ENCODE data around the gene AATK. TPM values are rescaled to one million over a fixed set of nuclear protein-coding genes. Genes with fewer than 3 reads are reported as not detected.

The AATK gene
- polyA plus RNA-seq, 1 donor (not counting 4 experiments of a cell fraction or from before 2014, with no cell fraction given): 0.16 TPM

GRCh38 chr17:81170727-81171494 lies 4.9 kb upstream of the AATK start:
- H3K79me2 ChIP-seq (ENCODE audit: control insufficient read depth, insufficient read depth, low read length): no peaks in the 10 kb centered on the region
- H3K4me1 ChIP-seq (ENCODE audit: control insufficient read depth, extremely low read depth, insufficient read depth, low read length): no peaks in the 10 kb centered on the region
- FAIRE-seq (no peak), DNase-seq (ENCODE audit: low read depth, low spot score) (no peak)
- no peaks in the 10 kb centered on the region for H4K20me1 ChIP-seq (ENCODE audit: control insufficient read depth, extremely low read depth, insufficient read depth, low read length)
- H3K27me3 ChIP-seq (ENCODE audit: control insufficient read depth, extremely low read depth, insufficient read depth, low read length): peaks cover 16% of the 10 kb centered on the region
- dilution Hi-C loops (cut with MboI; ENCODE audit: extremely low pct_ligation_motif_present, low sequenced_read_pairs): no loop called here
- H3K9me1 ChIP-seq (ENCODE audit: control insufficient read depth, extremely low read depth, insufficient read depth, low read length): no peaks in the 10 kb centered on the region
- no peak overlapping the region for H3K4me2 ChIP-seq (ENCODE audit: control insufficient read depth, extremely low read depth, insufficient read depth, low read depth, low read length)
- TF ChIP-seq, protein P1, sequence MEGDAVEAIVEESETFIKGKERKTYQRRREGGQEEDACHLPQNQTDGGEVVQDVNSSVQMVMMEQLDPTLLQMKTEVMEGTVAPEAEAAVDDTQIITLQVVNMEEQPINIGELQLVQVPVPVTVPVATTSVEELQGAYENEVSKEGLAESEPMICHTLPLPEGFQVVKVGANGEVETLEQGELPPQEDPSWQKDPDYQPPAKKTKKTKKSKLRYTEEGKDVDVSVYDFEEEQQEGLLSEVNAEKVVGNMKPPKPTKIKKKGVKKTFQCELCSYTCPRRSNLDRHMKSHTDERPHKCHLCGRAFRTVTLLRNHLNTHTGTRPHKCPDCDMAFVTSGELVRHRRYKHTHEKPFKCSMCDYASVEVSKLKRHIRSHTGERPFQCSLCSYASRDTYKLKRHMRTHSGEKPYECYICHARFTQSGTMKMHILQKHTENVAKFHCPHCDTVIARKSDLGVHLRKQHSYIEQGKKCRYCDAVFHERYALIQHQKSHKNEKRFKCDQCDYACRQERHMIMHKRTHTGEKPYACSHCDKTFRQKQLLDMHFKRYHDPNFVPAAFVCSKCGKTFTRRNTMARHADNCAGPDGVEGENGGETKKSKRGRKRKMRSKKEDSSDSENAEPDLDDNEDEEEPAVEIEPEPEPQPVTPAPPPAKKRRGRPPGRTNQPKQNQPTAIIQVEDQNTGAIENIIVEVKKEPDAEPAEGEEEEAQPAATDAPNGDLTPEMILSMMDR (optimal IDR thresholded peaks at IDR 0.05 in 1 of 3, IDR thresholded peaks at IDR 0.05 in 1 of 3, conservative IDR thresholded peaks at IDR 0.05 in 1 of 3; ENCODE audit: extremely low read depth in 1 of 3, insufficient read depth in 2 of 3, low read length in 3 of 3): no peak
- TF ChIP-seq EZH2 (IDR thresholded peaks at IDR 0.05; ENCODE audit: low read length): no peak
- H2AFZ ChIP-seq (ENCODE audit: control insufficient read depth, low read length): no peak overlapping the region
- no peak overlapping the region for H3K9ac ChIP-seq (ENCODE audit: control insufficient read depth, extremely low read depth, insufficient read depth, low read length)
- H3K9me3 ChIP-seq (ENCODE audit: control insufficient read depth, low read depth, low read length): peaks cover 3% of the 10 kb centered on the region
- no peak overlapping the region for H3K27ac ChIP-seq (ENCODE audit: control insufficient read depth, insufficient read depth, low read length)
- no peak overlapping the region for H3K4me3 ChIP-seq (ENCODE audit: control insufficient read depth in 2 of 3, extremely low read depth in 1 of 3, insufficient read depth in 2 of 3, low read depth in 1 of 3, low read length in 3 of 3)
- no peaks in the 10 kb centered on the region for H3K36me3 ChIP-seq (ENCODE audit: control insufficient read depth in 2 of 2, extremely low read depth in 1 of 2, insufficient read depth in 2 of 2, low read length in 2 of 2)

- no peaks in the 10 kb centered on the region for H3K79me2 ChIP-seq (ENCODE audit: control insufficient read depth, insufficient read depth, low read length)
- no peak for FAIRE-seq
- H2AFZ ChIP-seq (ENCODE audit: control insufficient read depth, low read length): no peak overlapping the region
- no peak overlapping the region for H3K4me2 ChIP-seq (ENCODE audit: control insufficient read depth, extremely low read depth, insufficient read depth, low read depth, low read length)
- peaks cover 26% of the 10 kb centered on the region for H3K27me3 ChIP-seq (ENCODE audit: control insufficient read depth, extremely low read depth, insufficient read depth, low read length)
- H3K9me3 ChIP-seq (ENCODE audit: control insufficient read depth, low read depth, low read length): no peaks in the 10 kb centered on the region
- no peaks in the 10 kb centered on the region for H3K4me1 ChIP-seq (ENCODE audit: control insufficient read depth, extremely low read depth, insufficient read depth, low read length)
- no peak for TF ChIP-seq EZH2 (IDR thresholded peaks at IDR 0.05; ENCODE audit: low read length)
- TF ChIP-seq, protein P1 (optimal IDR thresholded peaks at IDR 0.05 in 1 of 3, IDR thresholded peaks at IDR 0.05 in 1 of 3, conservative IDR thresholded peaks at IDR 0.05 in 1 of 3; ENCODE audit: extremely low read depth in 1 of 3, insufficient read depth in 2 of 3, low read length in 3 of 3): no peak
- no peak overlapping the region for H3K9ac ChIP-seq (ENCODE audit: control insufficient read depth, extremely low read depth, insufficient read depth, low read length)
- H3K27ac ChIP-seq (ENCODE audit: control insufficient read depth, insufficient read depth, low read length): no peak overlapping the region
- DNase-seq (ENCODE audit: low read depth, low spot score): no peak
- no peaks in the 10 kb centered on the region for H3K9me1 ChIP-seq (ENCODE audit: control insufficient read depth, extremely low read depth, insufficient read depth, low read length)
- no peaks in the 10 kb centered on the region for H4K20me1 ChIP-seq (ENCODE audit: control insufficient read depth, extremely low read depth, insufficient read depth, low read length)
- H3K4me3 ChIP-seq (ENCODE audit: control insufficient read depth in 2 of 3, extremely low read depth in 1 of 3, insufficient read depth in 2 of 3, low read depth in 1 of 3, low read length in 3 of 3): no peak overlapping the region
- H3K36me3 ChIP-seq (ENCODE audit: control insufficient read depth in 2 of 2, extremely low read depth in 1 of 2, insufficient read depth in 2 of 2, low read length in 2 of 2): no peaks in the 10 kb centered on the region
- dilution Hi-C loops (cut with MboI; ENCODE audit: extremely low pct_ligation_motif_present, low sequenced_read_pairs): no loop called here
Measured at GRCh38 chr17:81169870-81170309, 3.9 kb upstream of the AATK start.

All from keratinocyte (primary cell).